ENCODE results near the gene MYL7. TPM values are rescaled to one million over a fixed set of nuclear protein-coding genes. Genes with fewer than 3 reads are reported as not detected.

MYL7 gene
- total RNA-seq, 1 donor from 2014 or later: not detected

DNA sequence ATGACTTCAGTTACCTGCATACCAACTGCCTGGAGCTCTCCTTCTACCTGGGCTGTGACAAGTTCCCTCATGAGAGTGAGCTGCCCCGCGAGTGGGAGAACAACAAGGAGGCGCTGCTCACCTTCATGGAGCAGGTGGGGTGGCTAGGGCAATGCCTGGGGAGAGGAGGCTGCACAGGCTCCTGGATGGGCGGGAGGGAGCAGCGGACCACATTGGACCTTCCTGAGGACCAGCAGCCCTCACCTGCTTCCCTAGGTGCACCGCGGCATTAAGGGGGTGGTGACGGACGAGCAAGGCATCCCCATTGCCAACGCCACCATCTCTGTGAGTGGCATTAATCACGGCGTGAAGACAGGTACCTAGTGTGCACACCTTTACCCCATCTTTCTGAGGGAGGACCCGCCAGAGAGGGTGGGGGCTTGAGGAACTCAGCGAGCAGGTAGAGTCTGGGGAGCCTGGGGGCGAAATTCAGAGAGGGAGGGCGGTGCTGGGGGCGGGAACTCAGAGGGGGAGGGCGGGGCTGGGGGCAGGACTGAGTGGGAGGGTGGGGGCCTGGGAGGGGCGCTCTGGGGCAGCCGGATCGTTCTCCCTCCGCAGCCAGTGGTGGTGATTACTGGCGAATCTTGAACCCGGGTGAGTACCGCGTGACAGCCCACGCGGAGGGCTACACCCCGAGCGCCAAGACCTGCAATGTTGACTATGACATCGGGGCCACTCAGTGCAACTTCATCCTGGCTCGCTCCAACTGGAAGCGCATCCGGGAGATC lies 28.0 kb downstream of the MYL7 start:
- DNase-seq (ENCODE audit: extremely low read depth, low read depth, low spot score): no peak

DNA sequence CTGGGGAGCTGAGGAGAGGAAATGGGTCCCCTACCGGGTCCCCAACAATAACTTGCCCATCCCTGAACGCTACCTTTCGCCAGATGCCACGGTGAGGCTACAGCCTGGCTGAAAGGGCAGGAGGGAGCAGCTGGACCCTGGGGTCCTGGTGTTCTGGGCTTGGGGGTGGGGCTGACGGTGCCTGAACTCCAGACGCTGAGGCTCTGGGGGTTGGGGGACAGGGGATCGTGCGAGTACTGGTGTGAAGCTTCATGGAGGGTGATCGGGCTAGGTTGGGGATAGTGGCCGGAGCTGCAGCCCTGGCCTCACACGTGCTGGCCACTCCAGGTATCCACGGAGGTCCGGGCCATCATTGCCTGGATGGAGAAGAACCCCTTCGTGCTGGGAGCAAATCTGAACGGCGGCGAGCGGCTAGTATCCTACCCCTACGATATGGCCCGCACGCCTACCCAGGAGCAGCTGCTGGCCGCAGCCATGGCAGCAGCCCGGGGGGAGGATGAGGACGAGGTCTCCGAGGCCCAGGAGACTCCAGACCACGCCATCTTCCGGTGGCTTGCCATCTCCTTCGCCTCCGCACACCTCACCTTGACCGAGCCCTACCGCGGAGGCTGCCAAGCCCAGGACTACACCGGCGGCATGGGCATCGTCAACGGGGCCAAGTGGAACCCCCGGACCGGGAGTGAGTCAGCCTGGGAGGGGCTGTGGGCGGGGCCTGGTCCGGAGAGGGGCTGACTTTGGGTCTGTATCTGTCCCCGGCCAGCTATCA lies 28.7 kb downstream of the MYL7 start:
- no peak for DNase-seq (ENCODE audit: extremely low read depth, low read depth, low spot score)

DNA sequence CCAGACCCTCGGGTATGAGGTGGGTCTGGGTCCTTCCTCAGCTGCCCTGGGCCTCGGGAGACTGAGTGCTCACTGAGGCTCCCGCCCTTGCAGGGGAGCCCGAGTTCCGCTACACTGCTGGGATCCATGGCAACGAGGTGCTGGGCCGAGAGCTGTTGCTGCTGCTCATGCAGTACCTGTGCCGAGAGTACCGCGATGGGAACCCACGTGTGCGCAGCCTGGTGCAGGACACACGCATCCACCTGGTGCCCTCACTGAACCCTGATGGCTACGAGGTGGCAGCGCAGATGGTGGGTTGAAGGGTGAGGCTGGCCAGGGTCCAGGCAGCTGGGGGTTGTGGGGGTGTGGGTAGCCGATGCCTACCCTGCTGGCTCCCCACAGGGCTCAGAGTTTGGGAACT lies 29.4 kb downstream of the MYL7 start:
- no peak for DNase-seq (ENCODE audit: extremely low read depth, low read depth, low spot score)

DNA sequence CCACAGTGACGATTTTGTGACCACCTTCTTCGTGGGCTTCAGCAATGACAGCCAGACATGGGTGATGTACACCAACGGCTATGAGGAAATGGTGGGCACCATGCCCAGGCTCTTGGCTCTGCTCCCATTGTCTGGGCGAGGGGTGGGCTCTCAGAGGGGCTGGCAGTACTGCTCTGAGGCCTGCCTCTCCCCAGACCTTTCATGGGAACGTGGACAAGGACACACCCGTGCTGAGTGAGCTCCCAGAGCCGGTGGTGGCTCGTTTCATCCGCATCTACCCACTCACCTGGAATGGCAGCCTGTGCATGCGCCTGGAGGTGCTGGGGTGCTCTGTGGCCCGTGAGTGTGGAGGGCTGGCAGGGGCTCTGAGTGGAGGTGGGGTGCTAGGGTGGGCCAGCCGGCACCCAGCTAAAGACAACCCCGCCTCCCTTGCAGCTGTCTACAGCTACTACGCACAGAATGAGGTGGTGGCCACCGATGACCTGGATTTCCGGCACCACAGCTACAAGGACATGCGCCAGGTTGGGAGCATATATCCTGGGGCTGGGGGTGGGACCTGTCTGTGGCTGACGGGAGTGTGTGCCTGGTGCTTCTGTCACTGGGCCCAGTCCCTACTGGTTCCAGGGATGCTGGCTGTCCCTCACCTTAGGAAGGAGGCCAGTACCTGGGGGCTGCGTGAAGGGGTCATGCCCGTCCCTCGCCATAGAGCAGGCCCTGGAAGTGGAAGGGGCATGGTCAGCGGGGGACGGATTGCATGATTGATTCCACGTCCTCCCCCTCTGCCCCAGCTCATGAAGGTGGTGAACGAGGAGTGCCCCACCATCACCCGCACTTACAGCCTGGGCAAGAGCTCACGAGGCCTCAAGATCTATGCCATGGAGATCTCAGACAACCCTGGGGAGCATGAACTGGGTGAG lies 30.2 kb downstream of the MYL7 start:
- no peak for DNase-seq (ENCODE audit: extremely low read depth, low read depth, low spot score)

DNA sequence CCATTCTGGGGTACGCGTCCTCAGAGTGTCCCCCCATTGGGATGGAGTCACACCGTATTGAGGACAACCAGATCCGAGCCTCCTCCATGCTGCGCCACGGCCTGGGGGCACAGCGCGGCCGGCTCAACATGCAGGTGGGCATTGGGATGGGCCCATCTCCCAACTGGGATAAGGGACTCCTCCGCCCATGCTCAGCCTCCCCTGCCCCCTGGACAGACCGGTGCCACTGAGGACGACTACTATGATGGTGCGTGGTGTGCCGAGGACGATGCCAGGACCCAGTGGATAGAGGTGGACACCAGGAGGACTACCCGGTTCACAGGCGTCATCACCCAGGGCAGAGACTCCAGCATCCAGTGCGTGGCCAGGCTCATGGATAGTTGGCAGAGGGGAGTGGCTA lies 31.1 kb downstream of the MYL7 start:
- no peak for DNase-seq (ENCODE audit: extremely low read depth, low read depth, low spot score)

DNA sequence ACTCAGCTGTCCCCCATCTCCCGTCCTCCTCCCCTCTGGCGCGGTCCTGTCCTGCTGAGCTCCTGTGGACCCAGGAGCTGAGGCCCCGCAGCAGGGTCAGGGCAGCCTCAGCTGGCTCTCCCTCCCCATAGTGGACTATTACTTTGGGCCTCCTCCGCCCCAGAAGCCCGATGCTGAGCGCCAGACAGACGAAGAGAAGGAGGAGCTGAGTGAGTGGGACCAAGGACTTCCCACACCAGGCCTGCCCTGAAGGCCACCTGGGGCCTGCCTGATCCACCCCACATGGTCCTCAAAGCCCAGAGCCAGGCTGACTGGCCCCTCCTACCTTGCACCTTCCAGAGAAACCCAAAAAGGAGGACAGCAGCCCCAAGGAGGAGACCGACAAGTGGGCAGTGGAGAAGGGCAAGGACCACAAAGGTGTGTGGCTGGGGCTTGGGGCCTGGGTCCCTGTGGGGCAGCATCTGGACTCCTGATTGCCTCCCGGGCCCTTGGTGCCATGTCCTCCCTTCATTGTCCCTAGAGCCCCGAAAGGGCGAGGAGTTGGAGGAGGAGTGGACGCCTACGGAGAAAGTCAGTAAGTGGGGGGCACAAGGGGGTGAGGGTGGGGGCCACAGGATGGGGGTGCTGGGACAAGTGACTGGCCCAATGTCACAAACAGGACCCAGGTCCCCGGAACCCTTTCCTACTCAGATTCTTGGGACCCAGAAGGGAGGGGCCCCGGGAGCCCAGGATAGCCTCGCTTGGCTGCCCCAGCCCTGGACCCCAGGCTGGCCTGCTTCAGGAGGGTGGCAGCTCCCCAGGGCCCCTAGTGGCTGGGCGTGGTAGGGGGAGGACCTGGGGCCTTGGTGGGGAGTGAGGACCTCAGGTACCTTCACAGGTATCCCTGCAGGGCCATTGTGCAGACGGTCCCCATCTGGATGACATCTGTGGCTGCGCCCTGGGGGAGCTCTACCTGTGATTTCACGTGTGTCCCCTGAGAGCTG lies 32.1 kb downstream of the MYL7 start:
- no peak for DNase-seq (ENCODE audit: extremely low read depth, low read depth, low spot score)

DNA sequence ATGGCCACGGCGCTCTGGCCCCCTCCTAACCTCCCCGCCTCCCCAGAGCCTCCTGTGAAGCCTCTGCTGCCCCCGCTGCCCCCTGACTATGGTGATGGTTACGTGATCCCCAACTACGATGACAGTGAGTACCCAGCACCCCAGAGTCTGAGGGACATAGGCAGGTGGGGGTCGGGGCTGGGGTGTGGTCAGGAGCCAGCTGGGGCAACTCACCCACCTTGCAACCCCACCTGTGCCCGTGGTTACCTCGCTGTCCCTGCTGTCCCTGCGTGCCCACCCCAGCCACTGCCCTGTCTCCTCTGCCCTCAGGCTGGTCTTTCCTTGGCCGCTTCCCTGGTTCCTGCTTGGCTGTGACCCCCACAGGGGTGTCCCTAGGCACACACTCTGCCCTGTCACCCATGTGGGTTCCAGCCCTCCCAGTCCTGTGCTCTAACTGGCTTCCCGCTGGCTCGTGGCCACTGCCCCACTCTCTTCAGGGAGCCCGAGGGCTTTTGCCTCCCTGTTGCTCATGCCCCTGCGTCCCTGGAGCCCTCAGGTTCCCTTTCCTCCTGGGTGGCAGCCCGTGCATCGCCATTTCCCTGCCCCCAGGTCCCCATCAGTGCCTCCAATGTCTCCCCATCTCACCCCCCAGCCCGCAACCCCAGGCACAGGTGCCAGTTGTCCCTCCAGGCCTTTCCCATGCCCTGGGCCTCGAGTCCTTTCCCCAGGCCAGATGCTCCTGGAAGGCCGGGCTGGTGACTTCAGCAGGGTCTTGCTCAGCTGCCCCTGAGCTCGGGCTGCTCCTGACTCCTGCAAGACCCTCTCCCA lies 33.0 kb downstream of the MYL7 start:
- DNase-seq (ENCODE audit: extremely low read depth, low read depth, low spot score): no peak

DNA sequence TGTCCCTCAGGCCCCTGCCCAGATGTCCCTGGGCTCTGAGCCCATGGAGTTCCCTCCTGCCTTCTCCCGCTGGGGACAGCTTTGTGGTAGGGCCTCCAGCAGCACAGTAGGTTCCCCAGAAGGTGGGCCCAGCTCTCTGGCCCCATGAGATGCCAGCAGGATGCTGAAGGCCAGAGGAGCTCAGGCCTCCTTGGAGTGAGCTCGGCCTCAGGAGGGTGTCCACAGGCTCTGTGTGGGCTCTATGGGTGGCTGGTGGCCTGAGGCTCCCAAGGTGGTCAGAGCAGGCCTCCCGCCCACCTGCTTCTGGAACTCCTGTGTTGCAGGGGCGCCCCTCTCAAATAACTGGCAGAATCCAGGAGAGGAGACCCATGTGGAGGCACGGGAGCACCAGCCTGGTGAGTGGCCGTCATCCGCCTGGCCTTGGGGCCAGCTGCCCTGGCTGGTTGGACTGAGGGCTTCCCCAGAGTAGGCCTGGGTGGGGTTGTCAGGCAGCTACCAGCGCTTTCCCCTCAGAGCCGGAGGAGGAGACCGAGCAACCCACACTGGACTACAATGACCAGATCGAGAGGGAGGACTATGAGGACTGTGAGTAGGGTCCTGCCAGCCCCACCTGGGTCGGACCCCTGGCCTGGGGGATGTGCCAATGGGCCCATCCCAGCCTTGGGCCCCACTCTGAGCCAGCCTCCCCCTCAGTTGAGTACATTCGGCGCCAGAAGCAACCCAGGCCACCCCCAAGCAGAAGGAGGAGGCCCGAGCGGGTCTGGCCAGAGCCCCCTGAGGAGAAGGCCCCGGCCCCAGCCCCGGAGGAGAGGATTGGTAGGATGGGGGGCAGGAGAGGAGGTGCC lies 33.8 kb downstream of the MYL7 start:
- no peak for DNase-seq (ENCODE audit: extremely low read depth, low read depth, low spot score)

DNA sequence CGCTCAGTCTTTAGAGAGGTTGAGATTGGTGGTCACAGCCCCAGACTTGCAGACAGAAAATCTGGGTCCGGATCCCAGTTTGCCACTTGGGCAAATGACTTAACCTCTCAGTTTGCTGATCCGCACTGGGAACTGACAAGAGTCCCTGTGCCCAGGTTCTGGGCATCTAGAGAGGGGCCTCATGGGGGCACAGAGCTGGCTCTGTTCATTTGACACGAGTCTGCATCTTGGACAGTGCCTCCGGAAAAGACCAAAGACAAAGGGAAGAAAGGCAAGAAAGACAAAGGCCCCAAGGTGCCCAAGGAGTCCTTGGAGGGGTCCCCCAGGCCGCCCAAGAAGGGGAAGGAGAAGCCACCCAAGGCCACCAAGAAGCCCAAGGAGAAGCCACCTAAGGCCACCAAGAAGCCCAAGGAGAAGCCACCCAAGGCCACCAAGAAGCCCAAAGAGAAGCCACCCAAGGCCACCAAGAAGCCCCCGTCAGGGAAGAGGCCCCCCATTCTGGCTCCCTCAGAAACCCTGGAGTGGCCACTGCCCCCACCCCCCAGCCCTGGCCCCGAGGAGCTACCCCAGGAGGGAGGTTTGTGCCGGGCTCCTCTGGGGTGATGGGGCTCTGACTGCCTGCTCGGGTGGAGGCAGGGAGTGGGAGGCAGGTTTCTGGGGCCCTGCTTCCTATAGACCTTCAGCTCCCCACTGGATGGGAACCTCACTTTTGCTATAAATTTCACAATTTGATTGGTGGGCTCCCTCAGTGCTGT lies 34.6 kb downstream of the MYL7 start:
- no peak for DNase-seq (ENCODE audit: extremely low read depth, low read depth, low spot score)

DNA sequence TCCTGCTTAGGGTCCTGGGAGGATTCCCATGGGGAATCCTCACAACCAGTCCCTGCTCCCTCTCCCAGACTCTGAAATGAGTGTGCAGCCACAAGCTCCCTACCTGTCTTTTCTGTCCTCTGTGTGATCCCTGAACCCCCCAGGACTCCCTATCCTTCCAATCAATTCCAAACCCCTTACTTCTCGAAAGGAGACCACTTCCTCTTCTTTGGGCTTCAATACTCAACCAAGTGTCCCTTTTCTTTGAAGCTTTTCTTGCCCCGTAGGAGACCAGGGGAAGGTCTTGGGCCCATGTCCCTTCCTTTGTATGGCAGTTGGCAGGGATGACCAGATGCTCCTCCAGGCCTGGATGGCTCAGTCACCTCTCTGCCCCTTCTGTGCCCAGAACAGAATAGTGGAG lies 35.3 kb downstream of the MYL7 start:
- no peak for DNase-seq (ENCODE audit: extremely low read depth, low read depth, low spot score)

DNA sequence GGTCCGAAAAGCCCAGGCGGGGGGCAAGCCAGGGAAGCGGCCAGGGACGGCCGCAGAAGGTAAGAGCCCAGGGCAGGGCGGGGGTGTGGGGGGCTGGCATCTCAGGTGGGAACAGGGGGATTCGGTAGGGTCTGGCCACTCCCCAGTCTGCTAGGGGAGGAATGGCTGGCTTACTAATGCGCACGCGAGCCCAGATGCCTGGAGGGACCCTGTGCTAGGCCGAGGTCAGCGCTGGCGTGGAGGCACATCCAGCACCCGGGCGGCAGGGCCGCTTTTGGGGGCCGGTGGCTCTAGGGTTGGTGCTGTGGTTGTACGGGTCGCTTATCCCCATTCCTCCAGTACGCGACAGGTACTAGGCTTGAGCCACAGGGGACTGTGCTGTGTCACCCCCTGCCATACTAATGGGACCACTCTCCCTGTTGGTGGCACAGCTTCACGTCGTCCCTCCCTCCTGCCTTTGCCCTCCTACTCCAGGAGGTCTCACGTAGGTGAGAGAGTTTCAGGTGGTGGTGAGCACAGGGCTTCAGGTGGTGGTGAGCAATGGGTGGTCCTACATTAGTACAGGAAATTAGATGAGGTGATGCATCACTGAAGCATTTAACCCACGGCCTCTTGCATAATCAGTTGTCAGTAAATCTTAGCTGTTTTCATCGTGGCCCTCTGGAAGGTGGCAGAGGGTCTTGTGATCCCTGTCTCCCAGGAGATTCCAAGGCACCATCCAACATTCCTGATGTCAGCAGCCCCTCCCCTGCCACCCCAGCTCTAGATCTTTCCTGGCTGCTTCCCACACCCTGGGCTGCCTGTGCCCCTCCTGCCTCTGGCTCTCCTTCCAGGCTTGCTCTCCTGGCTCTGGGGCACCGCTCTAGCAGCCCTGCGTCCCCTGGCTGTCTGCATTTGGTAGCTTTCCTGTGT lies 36.0 kb downstream of the MYL7 start:
- no peak for DNase-seq (ENCODE audit: extremely low read depth, low read depth, low spot score)

DNA sequence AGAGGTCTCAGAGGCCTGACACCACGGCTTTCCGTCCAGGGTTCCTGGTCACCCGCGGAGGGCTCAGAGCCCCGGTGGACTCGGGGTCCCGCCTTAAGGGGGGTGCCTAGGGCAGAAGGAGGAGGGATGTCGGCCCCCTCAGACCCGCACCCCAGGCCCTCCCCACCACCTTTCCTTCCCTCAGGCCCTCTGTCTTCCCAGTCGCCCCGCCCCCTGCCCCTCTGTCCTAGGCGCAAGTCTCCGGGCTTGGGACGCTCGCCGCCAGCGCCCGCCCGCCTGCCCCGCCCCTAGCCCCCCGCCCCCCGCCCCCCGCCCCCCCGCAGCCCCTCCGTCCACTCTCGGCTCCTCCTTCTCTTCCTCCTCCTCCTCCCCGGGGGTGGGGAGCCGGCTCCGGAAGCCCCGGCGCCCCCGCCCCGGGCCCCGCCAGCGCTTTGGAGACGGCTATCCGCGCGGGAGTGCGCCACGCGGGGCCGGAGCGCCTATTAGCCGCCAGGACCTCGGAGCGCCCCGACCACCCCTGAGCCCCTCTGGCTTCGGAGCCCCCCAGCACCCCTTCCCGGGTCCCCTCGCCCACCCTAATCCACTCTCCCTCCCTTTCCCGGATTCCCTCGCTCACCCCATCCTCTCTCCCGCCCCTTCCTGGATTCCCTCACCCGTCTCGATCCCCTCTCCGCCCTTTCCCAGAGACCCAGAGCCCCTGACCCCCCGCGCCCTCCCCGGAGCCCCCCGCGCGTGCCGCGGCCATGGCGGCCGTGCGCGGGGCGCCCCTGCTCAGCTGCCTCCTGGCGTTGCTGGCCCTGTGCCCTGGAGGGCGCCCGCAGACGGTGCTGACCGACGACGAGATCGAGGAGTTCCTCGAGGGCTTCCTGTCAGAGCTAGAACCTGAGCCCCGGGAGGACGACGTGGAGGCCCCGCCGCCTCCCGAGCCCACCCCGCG lies 36.9 kb downstream of the MYL7 start, which contains the start of gene AEBP1:
TSS of gene AEBP1 (plus strand) at position 423 of the 937 bp plus-strand sequence. CDS start at position 744, 321 bp downstream.
- no peak for DNase-seq (ENCODE audit: extremely low read depth, low read depth, low spot score)

DNA sequence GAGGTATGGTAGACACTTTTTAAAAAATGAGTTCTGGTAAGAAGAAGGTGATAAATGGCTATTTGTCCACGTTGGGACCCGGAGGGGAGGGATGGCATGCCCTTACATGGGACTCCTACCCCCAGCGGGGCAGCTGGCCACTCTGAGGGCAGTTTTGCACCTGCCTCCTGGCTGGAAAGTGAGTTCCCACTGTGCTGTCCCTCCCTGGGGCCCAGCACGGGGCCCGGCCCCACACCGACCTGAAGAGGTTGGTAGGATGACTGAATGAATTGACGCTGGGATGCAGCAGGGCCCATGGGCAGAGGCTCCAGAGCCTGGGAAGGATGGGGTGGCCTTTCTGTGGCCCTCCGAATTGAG lies 37.6 kb downstream of the MYL7 start:
- DNase-seq (ENCODE audit: extremely low read depth, low read depth, low spot score): no peak

DNA sequence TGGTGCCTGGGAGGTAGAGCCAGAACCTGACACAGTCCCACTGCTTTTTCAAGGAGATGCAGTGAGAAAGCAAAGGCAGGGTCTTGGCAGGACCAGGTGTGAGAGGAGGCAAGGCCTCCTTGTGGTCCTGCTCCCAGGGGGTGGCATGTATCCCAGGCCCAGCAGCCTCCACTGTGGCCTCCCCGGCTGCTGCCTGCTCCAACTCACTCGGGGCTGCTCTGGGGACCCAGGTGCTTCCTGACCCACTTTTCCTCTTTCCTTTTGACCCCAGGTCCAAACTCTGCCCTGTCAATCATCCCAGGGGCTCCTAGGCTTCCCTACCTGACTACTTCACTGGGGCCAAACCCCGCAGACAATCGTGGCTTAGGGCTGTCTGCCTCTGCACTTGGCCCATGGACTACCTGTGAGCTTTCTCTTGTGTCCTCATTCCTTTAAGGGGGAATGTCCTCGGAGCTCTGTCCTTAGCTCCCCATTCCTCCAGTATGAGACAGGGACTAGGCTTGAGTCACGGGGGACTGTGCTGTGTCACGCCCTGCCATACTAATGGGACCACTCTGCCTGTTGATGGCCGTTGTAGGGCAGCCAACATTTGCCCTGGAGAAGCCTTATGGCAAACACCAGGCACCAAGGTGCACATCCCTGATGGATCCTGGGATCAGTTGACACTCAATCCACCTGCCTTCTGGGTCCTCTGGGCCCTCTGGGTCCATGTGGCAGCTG lies 38.1 kb downstream of the MYL7 start:
- no peak for DNase-seq (ENCODE audit: extremely low read depth, low read depth, low spot score)

Measured in glomerular endothelial cell (primary cell).